Body of pancreas (tissue), 4 donors: ENCODE results near the gene NAA25. TPM values are rescaled to one million over a fixed set of nuclear protein-coding genes. Genes with fewer than 3 reads are reported as not detected.

Experiments
- ATAC-seq: fragments of 150-250 bp; one replicate; pipeline ENCODE4 v1.9.1; 2016
- DNase-seq, 4 donors: peaks; one replicate each; pipeline ENCODE4 v3.0.0-alpha.2; 2019
- H3K27ac ChIP-seq, 4 donors: fragments of 200-600 bp; sonication (generic); 1 replicate in 3 of 4; 2 replicates in 1 of 4; pipeline versions ENCODE4 v1.5.1 to v1.6.1; 2016 to 2019; ENCODE audit warnings: mild to moderate bottlenecking in 1 of 4, mixed read lengths in 1 of 4, moderate library complexity in 1 of 4
- H3K27me3 ChIP-seq, 2 donors: fragments of 200-600 bp; sonication (generic); one replicate each; pipeline ENCODE4 v1.6.0; 2016; ENCODE audit warnings: mild to moderate bottlenecking in 1 of 2
- H3K36me3 ChIP-seq, 2 donors: fragments of 200-600 bp; sonication (generic); replicated peaks in 1 of 2; 2 replicates each; pipeline ENCODE4 v1.5.1; 2016; ENCODE audit warnings: low read depth in 2 of 2; ENCODE audit not compliant: insufficient read depth in 1 of 2
- H3K4me1 ChIP-seq: fragments of 200-600 bp; sonication (generic); one replicate; pipeline ENCODE4 v1.6.0; 2016
- H3K4me3 ChIP-seq, 2 donors: fragments of 200-600 bp; sonication (generic); 1 replicate in 1 of 2; 2 replicates in 1 of 2; pipeline ENCODE4 v1.5.1; 2016 to 2019
- H3K9me3 ChIP-seq, 3 donors: fragments of 200-600 bp; sonication (generic); 1 replicate in 2 of 3; 2 replicates in 1 of 3; pipeline ENCODE4 v1.5.1; 2016
- POLR2A ChIP-seq, 3 donors: fragments of 450-650 bp; IDR thresholded peaks; one replicate each; pipeline ENCODE4 v1.6.1; 2016; ENCODE audit warnings: antibody characterized with exemption in 3 of 3, mild to moderate bottlenecking in 2 of 3
- WGBS, 2 donors: methylation state at CpG; one replicate each; pipeline ENCODE4 v1.1.5; 2017; 5-methylcytosine and 5-hydroxymethylcytosine counted together
- intact Hi-C: fragments of 100-400 bp; cut with DNase I; formaldehyde crosslinking; loops from one replicate; pipeline ENCODE4 v1.15.1; 2023
- total RNA-seq, 2 donors: library from RNA; depleted of rRNA; stranded (reverse); fragments of >200 nt; gene quantifications; one replicate each; pipeline ENCODE4 v1.1.0, GENCODE V29; 2016
- TF ChIP-seq, protein P1 (sequence below), 7 experiments: fragments of 450-650 bp in 4 of 7; fragments of 200-600 bp in 3 of 7; sonication (generic) in 3 of 7; IDR thresholded peaks; one replicate each; pipeline ENCODE4 v1.5.1; 2016 to 2019; ENCODE audit warnings: antibody characterized with exemption in 7 of 7

Gene NAA25
- total RNA-seq, 2 donors from 2014 or later, result 12.5 to 17.6 TPM

DNA sequence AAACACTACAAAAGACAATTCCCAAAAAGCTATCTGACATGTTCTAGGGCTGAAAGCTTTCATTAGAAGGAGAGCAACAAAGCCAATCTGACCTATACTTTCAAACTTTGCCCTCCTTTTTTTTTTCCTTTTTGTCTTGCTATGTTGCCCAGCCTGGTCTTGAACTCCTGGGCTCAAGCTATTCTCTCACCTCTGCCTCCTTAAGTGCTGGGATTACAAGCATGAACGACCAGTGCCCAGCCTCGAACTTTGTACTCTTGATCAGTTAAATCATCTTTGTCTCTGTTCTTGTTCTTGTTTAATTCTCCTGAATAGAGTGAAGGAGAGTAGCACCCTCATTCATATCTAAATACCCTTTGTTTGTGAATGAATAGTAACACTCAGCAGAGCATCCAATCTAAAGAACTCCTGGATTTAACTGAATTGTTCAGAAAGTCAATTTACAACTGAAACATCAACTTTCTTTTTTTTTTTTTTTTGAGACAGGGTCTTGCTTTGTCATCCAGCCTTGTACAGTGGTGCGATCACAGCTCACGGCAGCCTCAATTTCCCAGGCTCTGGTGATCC is 73.3 kb downstream of the NAA25 start:
- Histone ChIP-seq H3K27ac (no peak overlapping the region), H3K4me3 (no peak overlapping the region), H3K27me3 (no peaks in the 10 kb centered on the region), H3K4me1 (peaks cover 7% of the 10 kb centered on the region), H3K9me3 (no peaks in the 10 kb centered on the region), H3K36me3 (peaks cover 4 to 34% of the 10 kb centered on the region in 2 donors)
- WGBS, 2 donors, result 70 to 80% methylated on average over 4 of the region's 4 CpGs
- no peak for TF ChIP-seq POLR2A (IDR thresholded peaks at IDR 0.05)
- TF ChIP-seq, protein P1, sequence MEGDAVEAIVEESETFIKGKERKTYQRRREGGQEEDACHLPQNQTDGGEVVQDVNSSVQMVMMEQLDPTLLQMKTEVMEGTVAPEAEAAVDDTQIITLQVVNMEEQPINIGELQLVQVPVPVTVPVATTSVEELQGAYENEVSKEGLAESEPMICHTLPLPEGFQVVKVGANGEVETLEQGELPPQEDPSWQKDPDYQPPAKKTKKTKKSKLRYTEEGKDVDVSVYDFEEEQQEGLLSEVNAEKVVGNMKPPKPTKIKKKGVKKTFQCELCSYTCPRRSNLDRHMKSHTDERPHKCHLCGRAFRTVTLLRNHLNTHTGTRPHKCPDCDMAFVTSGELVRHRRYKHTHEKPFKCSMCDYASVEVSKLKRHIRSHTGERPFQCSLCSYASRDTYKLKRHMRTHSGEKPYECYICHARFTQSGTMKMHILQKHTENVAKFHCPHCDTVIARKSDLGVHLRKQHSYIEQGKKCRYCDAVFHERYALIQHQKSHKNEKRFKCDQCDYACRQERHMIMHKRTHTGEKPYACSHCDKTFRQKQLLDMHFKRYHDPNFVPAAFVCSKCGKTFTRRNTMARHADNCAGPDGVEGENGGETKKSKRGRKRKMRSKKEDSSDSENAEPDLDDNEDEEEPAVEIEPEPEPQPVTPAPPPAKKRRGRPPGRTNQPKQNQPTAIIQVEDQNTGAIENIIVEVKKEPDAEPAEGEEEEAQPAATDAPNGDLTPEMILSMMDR (IDR thresholded peaks at IDR 0.05), result no peak
- intact Hi-C loops, result no loop called here
- ATAC-seq (no peak), DNase-seq (no peak)

DNA sequence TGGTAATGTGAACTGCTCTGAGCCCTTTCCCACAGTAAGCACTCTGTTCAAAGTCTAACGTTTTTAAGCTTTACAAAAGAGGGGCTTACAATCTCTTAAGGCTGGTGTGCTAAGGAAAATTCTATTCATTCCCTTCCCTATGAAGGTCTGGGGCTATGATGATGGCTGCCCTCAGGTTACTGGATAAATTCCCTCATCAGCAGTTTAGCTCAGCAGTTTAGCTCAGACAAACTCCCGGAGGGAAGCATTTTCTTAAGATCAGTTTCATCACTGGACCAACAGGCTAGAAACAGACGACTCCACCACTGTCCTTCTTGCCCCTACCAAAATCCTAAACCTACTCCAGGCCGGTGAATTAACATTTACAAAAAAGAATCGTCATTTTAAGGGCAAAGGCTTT is 76.3 kb downstream of the NAA25 start:
- intact Hi-C loops, result no loop called here
- no peak overlapping the region for H3K27ac ChIP-seq
- no peak overlapping the region for H3K4me3 ChIP-seq
- H3K36me3 ChIP-seq, result peaks cover 0 to 23% of the 10 kb centered on the region in 2 donors
- no peak for ATAC-seq
- no peaks in the 10 kb centered on the region for H3K27me3 ChIP-seq
- DNase-seq, result no peak
- H3K9me3 ChIP-seq, result no peaks in the 10 kb centered on the region
- 81 to 84% methylated on average over 5 of the region's 5 CpGs for whole genome bisulfite sequencing, 2 donors
- TF ChIP-seq POLR2A (IDR thresholded peaks at IDR 0.05), result no peak
- TF ChIP-seq, protein P1 (IDR thresholded peaks at IDR 0.05), result no peak
- peaks cover 7% of the 10 kb centered on the region for H3K4me1 ChIP-seq

DNA sequence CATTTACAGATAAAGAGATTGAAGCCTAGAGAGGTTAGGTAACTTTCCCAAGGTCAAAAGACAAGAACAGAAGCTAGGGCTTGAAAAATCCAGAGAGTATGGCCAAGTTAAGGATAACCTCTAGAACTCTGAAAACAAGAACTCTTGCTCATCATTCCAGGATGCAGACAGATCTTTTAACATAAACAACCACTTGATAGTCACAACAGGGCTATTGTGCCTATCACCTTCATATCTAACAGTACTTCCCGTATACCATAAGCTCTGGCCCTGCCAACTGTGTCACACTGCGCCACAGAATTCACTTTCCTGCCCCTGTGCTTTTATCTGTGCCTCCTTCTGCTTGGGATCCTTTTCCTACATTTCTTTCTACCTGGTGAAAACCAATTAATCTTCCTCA is 77.1 kb downstream of the NAA25 start:
- no peak for ATAC-seq
- intact Hi-C loops, result no loop called here
- peaks cover 0 to 19% of the 10 kb centered on the region in 2 donors for H3K36me3 ChIP-seq

DNA sequence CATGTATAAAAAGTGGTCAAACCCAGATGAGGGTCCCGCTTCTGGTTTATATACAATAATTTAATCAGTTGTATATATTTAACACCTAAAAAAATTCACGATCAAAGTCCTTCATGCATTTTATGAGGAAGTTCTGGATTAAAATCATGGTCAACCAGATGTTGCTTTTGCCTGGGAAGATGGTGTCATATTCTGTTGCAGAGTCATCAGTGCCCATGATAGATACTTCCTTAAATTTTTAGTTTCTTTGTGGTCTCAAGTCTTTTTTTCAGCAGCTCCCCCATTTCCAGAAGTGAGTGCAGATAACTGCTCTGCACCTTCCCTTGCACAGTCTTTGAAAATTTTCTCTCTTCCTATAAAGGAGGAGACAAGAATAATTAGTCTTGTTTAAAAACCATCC is 79.3 kb downstream of the NAA25 start:
- TF ChIP-seq, protein P1 (IDR thresholded peaks at IDR 0.05), result no peak
- no peak for TF ChIP-seq POLR2A (IDR thresholded peaks at IDR 0.05)
- no peak for ATAC-seq
- H3K4me1 ChIP-seq, result peaks cover 7% of the 10 kb centered on the region
- no peak for DNase-seq
- intact Hi-C loops, result no loop called here
- peaks cover 0 to 14% of the 10 kb centered on the region in 2 donors for H3K36me3 ChIP-seq
- WGBS, 2 donors, result 84 to 94% methylated on average over 2 of the region's 2 CpGs
- no peaks in the 10 kb centered on the region for H3K9me3 ChIP-seq
- H3K27ac ChIP-seq, result no peak overlapping the region
- no peak overlapping the region for H3K4me3 ChIP-seq
- H3K27me3 ChIP-seq, result no peaks in the 10 kb centered on the region

More for the DNA sequence above, 77.1 kb downstream of the NAA25 start:
- 69 to 73% methylated on average over 2 of the region's 2 CpGs for WGBS, 2 donors
- peaks cover 7% of the 10 kb centered on the region for H3K4me1 ChIP-seq
- H3K27ac ChIP-seq, result no peak overlapping the region
- no peak overlapping the region for H3K4me3 ChIP-seq
- no peaks in the 10 kb centered on the region for H3K9me3 ChIP-seq
- TF ChIP-seq, protein P1 (IDR thresholded peaks at IDR 0.05), result no peak
- no peak for TF ChIP-seq POLR2A (IDR thresholded peaks at IDR 0.05)
- no peaks in the 10 kb centered on the region for H3K27me3 ChIP-seq
- no peak for DNase-seq

DNA sequence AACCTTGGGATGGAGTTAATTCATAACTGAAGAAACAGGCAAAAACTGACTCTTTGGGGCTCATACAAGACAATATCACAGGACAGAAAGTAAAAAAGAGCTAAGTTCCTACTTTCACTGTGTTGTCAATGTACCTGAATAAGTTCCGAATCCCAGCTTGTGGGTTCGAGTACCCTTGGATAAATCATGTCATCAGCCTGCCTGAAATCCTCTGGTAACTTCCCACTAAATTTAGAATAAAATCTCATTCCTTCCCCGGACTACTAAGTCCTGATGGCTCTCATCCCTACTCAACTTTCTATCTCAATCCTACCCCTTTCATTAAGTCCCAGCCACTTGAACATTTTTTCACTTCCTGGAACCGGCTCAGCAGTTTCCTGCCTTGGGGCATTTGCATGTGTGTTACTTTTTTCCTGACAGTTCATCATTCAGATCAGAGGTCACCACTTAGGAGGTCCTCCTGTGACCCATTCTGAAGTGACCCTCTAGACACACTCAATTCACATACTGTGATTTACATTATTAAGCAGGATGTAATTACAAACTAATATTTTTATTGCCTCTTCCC is 82.7 kb downstream of the NAA25 start:
- Histone ChIP-seq H3K36me3 (peaks cover 0 to 8% of the 10 kb centered on the region in 2 donors), H3K27ac (no peak overlapping the region), H3K9me3 (no peaks in the 10 kb centered on the region), H3K4me1 (peaks cover 5% of the 10 kb centered on the region), H3K4me3 (no peak overlapping the region), H3K27me3 (no peaks in the 10 kb centered on the region)
- no peak for ATAC-seq
- no peak for DNase-seq
- TF ChIP-seq, protein P1 (IDR thresholded peaks at IDR 0.05), result no peak
- TF ChIP-seq POLR2A (IDR thresholded peaks at IDR 0.05), result no peak
- intact Hi-C loops, result no loop called here
- 83 to 85% methylated on average over 4 of the region's 4 CpGs for WGBS, 2 donors
